ENCODE data around the gene PLEKHG4.

- TF ChIP-seq POLR2A (IDR thresholded peaks at IDR 0.05) (no peak), EP300 (IDR thresholded peaks at IDR 0.05) (no peak), CTCF (IDR thresholded peaks at IDR 0.05) (no peak)
These were observed 8.6 kb downstream of the PLEKHG4 start for GRCh38 chr16:67287960-67288359.

Measured in sigmoid colon (tissue), 4 donors.